IMR-90 (cell line): ENCODE measurements around the gene SEMA4A. TPM values are rescaled to one million over a fixed set of nuclear protein-coding genes. Genes with fewer than 3 reads are reported as not detected.
A peak's percentile ranks its signal among the peaks of the same experiment; 100 is the strongest.

Experiments
- ATAC-seq: fragments of 200-7000 bp; cut with Tn5 transposase; 2 replicates; pipeline ENCODE4 v1.9.1; 2020; ENCODE audit warnings: low read depth, mild to moderate bottlenecking, moderate library complexity
- BruUV-seq: library from RNA; stranded (reverse); fragments of 400-500 nt; replicated peaks from 2 replicates; lab custom pipeline; 2021; lab: Mats Ljungman, UMichigan
- CTCF ChIA-PET: fragments of 300-600 bp; formaldehyde crosslinking; extraction: SDS; loops from one replicate; lab custom pipeline; 2021; ENCODE audit warnings: antibody characterized with exemption; lab: Yijun Ruan, JAX
- POLR2A ChIA-PET: fragments of 300-600 bp; sonication (Branson Sonifier 250); formaldehyde crosslinking; loops from one replicate; lab custom pipeline; 2022; ENCODE audit warnings: antibody characterized with exemption; ENCODE audit not compliant: unreplicated experiment; lab: Charles Lee
- DNase-seq: peaks from one replicate; pipeline ENCODE4 v3.0.0; 2013
- H2AFZ ChIP-seq: replicated peaks from 2 replicates; pipeline ENCODE3; 2013; ENCODE audit warnings: low read length, mild to moderate bottlenecking; ENCODE audit not compliant: poor library complexity
- H2AK5ac ChIP-seq: 2 replicates; pipeline ENCODE4 v1.6.1; 2013; ENCODE audit warnings: low read depth, low read length, inconsistent platforms
- H2AK9ac ChIP-seq: replicated peaks from 2 replicates; pipeline ENCODE3; 2013; ENCODE audit warnings: mild to moderate bottlenecking, low read depth, low read length, moderate library complexity; ENCODE audit not compliant: poor library complexity
- H2BK120ac ChIP-seq: 2 replicates; pipeline ENCODE4 v1.6.1; 2013; ENCODE audit warnings: low read depth, low read length, inconsistent platforms
- H2BK15ac ChIP-seq: 3 replicates; pipeline ENCODE4 v1.6.1; 2013; ENCODE audit warnings: low read depth, low read length, inconsistent platforms
- H2BK20ac ChIP-seq: 2 replicates; pipeline ENCODE4 v1.6.1; 2013; ENCODE audit warnings: low read depth, mild to moderate bottlenecking, inconsistent platforms, low read length, moderate library complexity
- H2BK5ac ChIP-seq: 2 replicates; pipeline ENCODE4 v1.6.1; 2013; ENCODE audit warnings: mild to moderate bottlenecking, low read depth, low read length, inconsistent platforms; ENCODE audit not compliant: poor library complexity, severe bottlenecking
- H3K14ac ChIP-seq: replicated peaks from 2 replicates; pipeline ENCODE4 v1.6.1; 2013; ENCODE audit warnings: low read depth, low read length, inconsistent platforms
- H3K18ac ChIP-seq: 2 replicates; pipeline ENCODE4 v1.6.1; 2013; ENCODE audit warnings: low read depth, low read length, control low read depth
- H3K23ac ChIP-seq: 2 replicates; pipeline ENCODE4 v1.6.1; 2013; ENCODE audit warnings: low read depth, low read length, inconsistent platforms
- H3K27ac ChIP-seq: 2 replicates; pipeline ENCODE4 v1.5.1; 2013; ENCODE audit warnings: mild to moderate bottlenecking, control low read depth, low read length; ENCODE audit not compliant: insufficient read depth
- H3K27me3 ChIP-seq: 2 replicates; pipeline ENCODE4 v1.6.1; 2013; ENCODE audit warnings: low read length; ENCODE audit not compliant: control insufficient read depth, insufficient read depth
- H3K36me3 ChIP-seq: 2 replicates; pipeline ENCODE4 v1.6.1; 2013; ENCODE audit warnings: low read length, mixed read lengths; ENCODE audit not compliant: control insufficient read depth, insufficient read depth
- H3K4ac ChIP-seq: 2 replicates; pipeline ENCODE4 v1.6.1; 2013; ENCODE audit warnings: low read depth, low read length, inconsistent platforms
- H3K4me1 ChIP-seq: 2 replicates; pipeline ENCODE4 v1.6.1; 2013; ENCODE audit warnings: low read length, mixed read lengths; ENCODE audit not compliant: control insufficient read depth, insufficient read depth
- H3K4me2 ChIP-seq: 2 replicates; pipeline ENCODE4 v1.6.1; 2013; ENCODE audit warnings: low read depth, mild to moderate bottlenecking, control low read depth, low read length, moderate library complexity
- H3K4me3 ChIP-seq: 2 replicates; pipeline ENCODE4 v1.5.1; 2013; ENCODE audit warnings: low read depth, mild to moderate bottlenecking, control low read depth, low read length, moderate library complexity; ENCODE audit not compliant: insufficient read depth
- H3K56ac ChIP-seq: 2 replicates; pipeline ENCODE4 v1.6.1; 2013; ENCODE audit warnings: low read length, inconsistent platforms; ENCODE audit not compliant: insufficient read depth; ENCODE audit errors: extremely low read depth
- H3K79me1 ChIP-seq, 2 experiments: 2 replicates each; pipeline ENCODE4 v1.6.1; 2013; ENCODE audit warnings: low read length in 2 of 2, inconsistent platforms in 1 of 2, low read depth in 1 of 2
- H3K9ac ChIP-seq: 2 replicates; pipeline ENCODE4 v1.6.1; 2013; ENCODE audit warnings: low read depth, low read length, control low read depth
- H3K9me1 ChIP-seq: 2 replicates; pipeline ENCODE4 v1.6.1; 2013; ENCODE audit warnings: low read length, inconsistent platforms; ENCODE audit not compliant: insufficient read depth
- H3K9me3 ChIP-seq: 2 replicates; pipeline ENCODE4 v1.6.1; 2013; ENCODE audit warnings: low read length; ENCODE audit not compliant: control insufficient read depth, insufficient read depth
- H4K20me1 ChIP-seq: 2 replicates; pipeline ENCODE4 v1.6.1; 2013; ENCODE audit warnings: low read length, inconsistent platforms; ENCODE audit not compliant: insufficient read depth
- H4K5ac ChIP-seq: 2 replicates; pipeline ENCODE4 v1.6.1; 2013; ENCODE audit warnings: mild to moderate bottlenecking, low read depth, low read length, control low read depth
- H4K8ac ChIP-seq, 2 experiments: 2 replicates each; pipeline ENCODE4 v1.6.1; 2013; ENCODE audit warnings: low read depth in 2 of 2, low read length in 2 of 2, control low read depth in 1 of 2, inconsistent platforms in 1 of 2
- H4K91ac ChIP-seq: 2 replicates; pipeline ENCODE4 v1.6.1; 2013; ENCODE audit warnings: low read depth, low read length, inconsistent platforms; ENCODE audit not compliant: insufficient read depth
- FOS ChIP-seq: fragments of 150-350 bp; IDR thresholded peaks from 2 replicates; pipeline ENCODE4 v1.6.1; 2016; ENCODE audit warnings: low read depth, low read length
- MAZ ChIP-seq: IDR thresholded peaks from 2 replicates; pipeline ENCODE4 v1.6.1; 2012; ENCODE audit warnings: low read depth, mild to moderate bottlenecking, low read length, improper control_type of control experiment, moderate library complexity, borderline replicate concordance
- POLR2A ChIP-seq: IDR thresholded peaks from 2 replicates; pipeline ENCODE4 v1.6.1; 2012; ENCODE audit warnings: mild to moderate bottlenecking, low read depth, low read length
- RCOR1 ChIP-seq: IDR thresholded peaks from 2 replicates; pipeline ENCODE4 v1.6.1; 2012; ENCODE audit warnings: mild to moderate bottlenecking, low read length, improper control_type of control experiment; ENCODE audit not compliant: insufficient replicate concordance
- RFX5 ChIP-seq: IDR thresholded peaks from 2 replicates; pipeline ENCODE4 v1.8.0; 2012; ENCODE audit warnings: low read depth, mild to moderate bottlenecking, low read length, moderate library complexity
- USF2 ChIP-seq: fragments of 150-350 bp; IDR thresholded peaks from 2 replicates; pipeline ENCODE4 v1.6.1; 2017; ENCODE audit warnings: mild to moderate bottlenecking, antibody characterized with exemption, low read length, low read depth
- WGBS, 2 experiments: methylation state at CpG; one replicate each; pipeline versions ENCODE4 v1.1.5 to v1.1.7; 2013; ENCODE audit warnings: missing lambda C conversion rate in 2 of 2; ENCODE audit not compliant: insufficient read length in 1 of 2; ENCODE audit errors: extremely low coverage in 2 of 2; 5-methylcytosine and 5-hydroxymethylcytosine counted together
- dilution Hi-C: fragments of 300-500 bp; cut with HindIII; formaldehyde crosslinking; loops from one replicate; pipeline ENCODE4 v1.14.3; 2018; ENCODE audit warnings: low sequenced_read_pairs; ENCODE audit not compliant: unreplicated experiment
- in situ Hi-C: fragments of 300-500 bp; cut with MboI; formaldehyde crosslinking; loops from 3 replicates; pipeline ENCODE4 v1.14.3; 2019; ENCODE audit warnings: low sequenced_read_pairs, inconsistent platforms, mixed read lengths
- intact Hi-C: fragments of 100-400 bp; cut with micrococcal nuclease; formaldehyde crosslinking; loops from 2 replicates; pipeline ENCODE4 v1.10.0; 2022
- polyA plus RNA-seq, 3 experiments: library from polyadenylated mRNA; depleted of rRNA; stranded (reverse); fragments of >200 nt; gene quantifications; 2 replicates each; pipeline ENCODE4 v1.2.3, GENCODE V29; 2012; ENCODE audit warnings: low replicate concordance in 1 of 3
- total RNA-seq: library from RNA; depleted of rRNA; stranded (reverse); fragments of >200 nt; gene quantifications from 2 replicates; pipeline ENCODE4 v1.2.3, GENCODE V29; 2012

Gene SEMA4A
- total and polyA plus RNA-seq, 2 of the 4 experiments (the other 2 are of a cell fraction), result 0.18 to 0.86 TPM

- dilution Hi-C loops (no loop called here), in situ Hi-C loops (no loop called here), intact Hi-C loops (loop anchor here (2.0 kb wide), 1 partner anchor 46 kb away; no protein-coding TSS in a partner anchor)
- BruUV-seq, result no TSS peak
- Histone ChIP-seq H3K23ac (peak overlapping the region; percentile 93), H3K9me3 (no peaks in the 10 kb centered on the region), H4K20me1 (peaks cover 13% of the 10 kb centered on the region), H3K27ac (peak overlapping the region; percentile 68), H2BK20ac (no peak overlapping the region), H3K4me3 (peak overlapping the region; percentile 55), H3K14ac (peak overlapping the region; percentile 87), H2AK5ac (peak overlapping the region; percentile 71), H2BK120ac (0 out of 2 replicates have a peak overlapping the region, but pooled peaks have one; percentile 16), H4K8ac (peak overlapping the region; percentile 84 to 94), H3K56ac (peak overlapping the region; percentile 72), H3K27me3 (no peaks in the 10 kb centered on the region), H3K4ac (peak overlapping the region; percentile 86), H3K4me2 (peak overlapping the region; percentile 26), H2BK5ac (peak overlapping the region; percentile 57), H4K5ac (peak overlapping the region; percentile 62), H3K9me1 (peaks cover 12% of the 10 kb centered on the region), H2AK9ac (peak overlapping the region; percentile 89), H3K4me1 (no peaks in the 10 kb centered on the region), H3K79me1 (peaks cover 22 to 42% of the 10 kb centered on the region in 2 experiments), H2AFZ (peak overlapping the region; percentile 93), H2BK15ac (no peak overlapping the region), H4K91ac (peak overlapping the region; percentile 48; the same call in 1 of the 2 replicates), H3K36me3 (peaks cover 7% of the 10 kb centered on the region; the same call in 1 of the 2 replicates), H3K9ac (peak overlapping the region; percentile 54), H3K18ac (no peak overlapping the region)
- ChIA-PET CTCF (interaction anchor here (0.7 kb wide), 1 partner anchor 102 kb away, joined by 6 read pairs; no protein-coding TSS in a partner anchor), POLR2A (interaction anchor here (1.5 kb wide), 1 partner anchor 19 kb away, joined by 16 read pairs; the partner anchor contains the start of gene PMF1)
- DNase-seq (no peak), ATAC-seq (no peak)
- no peak for TF ChIP-seq USF2
- no peak for TF ChIP-seq FOS
- TF ChIP-seq RFX5, result no peak
- no peak for TF ChIP-seq POLR2A
- no peak for TF ChIP-seq RCOR1
- no peak for TF ChIP-seq MAZ
- 96% methylated on average over 4 of the region's 7 CpGs; no CpG with 5 or more reads in 1 of the 2 experiments for WGBS, 2 experiments
Measured at GRCh38 chr1:156193208-156193487, 39.8 kb downstream of the SEMA4A start.
